Measurements from ENCODE around the gene LRIG3.

LRIG3 gene

DNA sequence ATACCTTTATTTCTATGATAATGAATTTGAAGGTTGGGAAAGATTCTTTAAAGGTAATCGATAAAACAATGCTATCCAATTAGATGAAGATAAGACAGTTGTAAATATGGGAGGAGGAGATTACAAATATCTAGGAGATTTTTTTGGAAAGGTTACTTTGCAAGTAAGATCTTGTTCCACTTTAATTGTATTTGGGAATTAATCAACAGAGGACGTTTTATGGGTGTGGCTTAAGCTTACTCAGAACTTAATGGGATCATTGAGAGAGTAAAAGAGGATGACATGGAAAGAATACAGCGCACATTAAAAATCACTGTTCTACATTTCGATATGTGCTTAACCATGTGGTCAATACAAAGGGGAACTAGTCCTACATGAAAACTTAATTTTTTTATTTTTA, 3.5 kb upstream of the LRIG3 start:
- no peak overlapping the region for H3K4me3 ChIP-seq (ENCODE audit: low read depth, low read length)
- TF ChIP-seq, protein P1, sequence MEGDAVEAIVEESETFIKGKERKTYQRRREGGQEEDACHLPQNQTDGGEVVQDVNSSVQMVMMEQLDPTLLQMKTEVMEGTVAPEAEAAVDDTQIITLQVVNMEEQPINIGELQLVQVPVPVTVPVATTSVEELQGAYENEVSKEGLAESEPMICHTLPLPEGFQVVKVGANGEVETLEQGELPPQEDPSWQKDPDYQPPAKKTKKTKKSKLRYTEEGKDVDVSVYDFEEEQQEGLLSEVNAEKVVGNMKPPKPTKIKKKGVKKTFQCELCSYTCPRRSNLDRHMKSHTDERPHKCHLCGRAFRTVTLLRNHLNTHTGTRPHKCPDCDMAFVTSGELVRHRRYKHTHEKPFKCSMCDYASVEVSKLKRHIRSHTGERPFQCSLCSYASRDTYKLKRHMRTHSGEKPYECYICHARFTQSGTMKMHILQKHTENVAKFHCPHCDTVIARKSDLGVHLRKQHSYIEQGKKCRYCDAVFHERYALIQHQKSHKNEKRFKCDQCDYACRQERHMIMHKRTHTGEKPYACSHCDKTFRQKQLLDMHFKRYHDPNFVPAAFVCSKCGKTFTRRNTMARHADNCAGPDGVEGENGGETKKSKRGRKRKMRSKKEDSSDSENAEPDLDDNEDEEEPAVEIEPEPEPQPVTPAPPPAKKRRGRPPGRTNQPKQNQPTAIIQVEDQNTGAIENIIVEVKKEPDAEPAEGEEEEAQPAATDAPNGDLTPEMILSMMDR (IDR thresholded peaks at IDR 0.05; ENCODE audit: control insufficient read depth, extremely low read depth, insufficient read depth), result no peak
- no peak for DNase-seq (ENCODE audit: low read depth)

DNA sequence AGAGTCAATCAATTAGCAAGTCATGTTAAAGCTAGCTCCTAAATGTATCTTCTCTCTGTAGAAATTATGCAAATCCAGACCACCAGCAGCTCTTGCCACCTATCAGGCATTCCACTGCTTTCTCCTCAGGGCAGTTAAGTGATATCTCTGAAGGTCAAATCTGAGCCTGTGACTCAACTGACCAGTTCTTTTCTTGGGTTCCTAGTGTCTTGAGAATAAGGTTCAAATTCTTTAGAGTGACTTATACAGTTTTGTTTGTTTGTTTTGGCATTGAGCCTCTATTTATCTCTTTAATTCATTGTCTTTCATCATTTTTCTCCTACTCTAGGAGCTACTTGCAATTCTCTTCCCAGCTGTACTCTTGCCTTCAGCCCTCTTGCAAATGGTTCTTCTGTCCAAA, 2.5 kb upstream of the LRIG3 start:
- no peak for DNase-seq (ENCODE audit: low read depth)
- H3K4me3 ChIP-seq (ENCODE audit: low read depth, low read length), result no peak overlapping the region
- TF ChIP-seq, protein P1 (IDR thresholded peaks at IDR 0.05; ENCODE audit: control insufficient read depth, extremely low read depth, insufficient read depth), result no peak

DNA sequence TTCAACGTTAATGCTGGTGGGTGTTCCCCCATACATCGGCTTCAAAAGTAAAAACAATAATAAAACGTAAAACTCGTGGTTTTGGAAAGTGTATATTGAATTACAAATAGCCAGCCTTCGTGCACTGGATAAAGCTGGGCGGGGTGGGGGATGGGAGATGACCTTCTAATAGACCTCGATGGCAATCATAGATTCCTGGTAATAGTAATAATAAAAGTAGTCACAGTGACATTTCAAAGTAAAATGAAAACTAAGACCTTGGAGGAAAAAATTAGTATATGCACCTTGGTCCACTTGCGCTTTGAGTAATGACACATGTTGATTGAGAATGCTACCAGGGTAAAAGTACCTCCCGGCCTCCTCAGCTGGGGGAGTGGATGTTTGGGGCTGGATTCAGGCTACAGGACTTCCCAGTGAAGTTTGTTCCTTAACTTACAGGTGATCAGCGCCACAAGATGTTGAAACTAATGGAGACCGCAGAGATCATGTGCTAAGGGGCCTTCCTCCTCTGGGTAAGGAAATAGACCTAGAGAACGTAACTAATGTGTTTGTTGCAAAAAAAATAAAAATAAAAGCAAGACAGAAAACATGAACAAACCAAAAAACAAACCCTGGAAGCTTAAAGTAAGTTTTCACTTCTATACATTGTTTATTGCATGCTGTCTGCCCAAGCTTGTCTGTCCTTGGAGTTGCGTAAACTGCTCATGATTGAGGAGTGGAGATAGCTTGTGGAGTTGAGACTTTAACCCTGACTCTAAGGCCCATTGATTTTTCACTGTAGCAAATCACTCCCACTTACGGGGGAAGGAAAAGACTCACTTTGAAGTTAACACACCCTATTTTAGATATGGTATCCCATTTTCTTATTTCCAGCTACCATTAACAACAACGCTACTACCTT, 907 bp upstream of the LRIG3 start:
- H3K4me3 ChIP-seq (ENCODE audit: low read depth, low read length), result peak overlapping the region; percentile 76
- DNase-seq (ENCODE audit: low read depth), result no peak
- TF ChIP-seq, protein P1 (IDR thresholded peaks at IDR 0.05; ENCODE audit: control insufficient read depth, extremely low read depth, insufficient read depth), result no peak

DNA sequence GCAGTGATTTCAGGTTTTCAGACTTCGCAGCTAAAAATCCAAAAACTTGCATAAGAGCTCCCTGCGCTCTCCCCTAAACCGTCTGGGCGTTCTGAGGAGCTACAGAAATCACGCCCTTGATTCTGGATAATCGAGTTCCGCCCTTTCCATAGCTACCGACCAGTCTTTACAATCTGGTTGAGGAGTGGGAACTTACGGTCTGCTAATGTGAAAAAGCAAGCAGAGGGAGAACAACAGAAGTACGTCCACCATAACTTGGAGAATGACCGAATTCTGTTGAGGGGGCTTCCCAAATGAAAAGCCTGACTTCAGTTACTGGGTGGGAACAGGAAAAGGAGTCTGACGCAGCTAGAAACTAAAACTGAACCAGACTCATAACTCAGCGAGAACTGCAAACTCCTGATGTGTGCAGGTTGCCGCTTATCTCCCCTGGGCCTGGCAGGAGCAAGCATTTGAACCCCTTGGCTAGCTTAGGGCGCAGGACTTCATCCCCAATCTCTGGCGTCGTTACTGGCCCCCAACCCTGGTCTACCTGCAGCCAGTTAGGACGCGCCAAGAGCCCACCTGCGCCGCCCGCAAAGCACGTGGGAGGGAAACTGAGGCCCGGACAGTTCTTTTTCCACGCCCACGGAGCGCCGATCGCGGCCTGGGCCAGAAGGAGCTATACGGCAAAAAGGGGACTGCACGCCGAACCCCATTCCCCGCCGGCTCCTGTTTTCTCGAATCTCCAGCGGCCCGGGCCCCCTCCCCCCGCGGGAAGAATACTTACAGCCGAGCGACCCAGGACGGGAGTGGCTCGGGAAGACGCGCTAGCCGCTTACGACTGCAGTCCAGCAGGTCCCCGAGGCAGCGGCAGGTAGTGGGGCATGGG, 838 bp downstream of the LRIG3 start:
- no peak for DNase-seq (ENCODE audit: low read depth)
- H3K4me3 ChIP-seq (ENCODE audit: low read depth, low read length), result peak overlapping the region; percentile 76
- TF ChIP-seq, protein P1 (IDR thresholded peaks at IDR 0.05; ENCODE audit: control insufficient read depth, extremely low read depth, insufficient read depth), result no peak

DNA sequence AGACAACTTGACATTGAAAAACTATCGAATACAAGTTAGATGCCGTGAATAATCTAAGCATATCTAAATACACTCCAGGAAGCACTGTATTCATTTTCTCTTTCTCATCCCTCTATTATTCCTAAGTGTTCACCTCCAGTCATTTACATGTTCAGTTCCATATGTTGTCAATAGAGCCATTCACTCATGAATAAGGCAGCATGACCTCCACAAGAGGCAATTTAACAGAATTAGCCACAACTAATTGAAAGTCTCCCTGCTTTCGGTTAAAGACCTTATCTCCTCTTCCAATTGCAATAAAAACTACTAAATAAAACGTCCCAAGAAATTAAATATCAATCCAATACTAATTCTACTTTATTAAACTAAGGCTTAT, 1.8 kb downstream of the LRIG3 start:
- peak overlapping the region; percentile 76 for H3K4me3 ChIP-seq (ENCODE audit: low read depth, low read length)
- TF ChIP-seq, protein P1 (IDR thresholded peaks at IDR 0.05; ENCODE audit: control insufficient read depth, extremely low read depth, insufficient read depth), result no peak
- DNase-seq (ENCODE audit: low read depth), result no peak

DNA sequence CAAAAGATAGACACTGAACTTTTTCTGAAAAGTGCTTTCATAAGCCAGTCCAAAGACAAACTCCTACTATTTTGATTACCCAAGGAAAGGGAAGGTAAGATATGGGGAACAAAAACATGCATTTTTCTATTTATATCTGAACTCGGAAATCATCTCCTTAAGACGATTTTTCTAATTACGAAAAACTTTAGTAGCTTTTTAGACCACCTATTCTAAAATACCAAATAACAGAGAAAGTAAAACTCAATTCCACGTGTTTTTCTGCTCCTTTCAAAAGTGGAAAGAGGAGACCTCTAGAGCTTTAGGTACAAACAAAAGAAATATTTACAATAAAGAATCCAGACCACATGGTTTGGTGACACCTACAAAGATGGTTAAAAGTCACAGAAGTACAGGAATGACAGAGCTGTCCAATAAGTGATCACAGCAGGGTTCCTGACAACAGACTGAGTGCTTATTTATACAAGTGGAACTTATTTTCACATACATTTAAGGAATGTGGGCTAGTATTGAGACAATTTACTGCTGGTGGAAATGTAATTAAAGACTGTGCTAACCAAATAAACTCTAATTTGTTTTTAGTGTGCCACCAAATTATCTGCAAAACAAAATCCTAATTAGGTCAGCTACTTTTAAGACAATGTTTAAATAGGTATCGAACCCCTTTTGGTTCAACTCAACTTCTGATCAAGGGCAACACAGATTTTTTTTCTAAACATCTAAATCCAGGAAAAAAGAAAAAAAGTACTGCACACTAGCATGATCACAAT, 2.4 kb downstream of the LRIG3 start:
- TF ChIP-seq, protein P1 (IDR thresholded peaks at IDR 0.05; ENCODE audit: control insufficient read depth, extremely low read depth, insufficient read depth), result no peak
- DNase-seq (ENCODE audit: low read depth), result no peak
- H3K4me3 ChIP-seq (ENCODE audit: low read depth, low read length), result peak overlapping the region; percentile 76
